HCT116 (cell line): ENCODE data around the gene DRD4. TPM values are rescaled to one million over a fixed set of nuclear protein-coding genes. Genes with fewer than 3 reads are reported as not detected.

Experiments
- ATAC-seq: fragments of 200-7000 bp; cut with Tn5 transposase; 2 replicates; pipeline ENCODE4 v1.9.1; 2020; ENCODE audit warnings: mild to moderate bottlenecking, moderate library complexity
- BruUV-seq: library from RNA; stranded (reverse); fragments of 400-500 nt; replicated peaks from 2 replicates; lab custom pipeline; 2021; lab: Mats Ljungman, UMichigan
- CTCF ChIA-PET: fragments of 300-600 bp; sonication (Branson Sonifier 250); formaldehyde crosslinking; loops from one replicate; lab custom pipeline; 2021; ENCODE audit warnings: antibody characterized with exemption; lab: Charles Lee
- POLR2A ChIA-PET: fragments of 300-600, 350-600 bp; sonication (Branson Sonifier 250); formaldehyde crosslinking; loops from one replicate; lab custom pipeline; 2021; ENCODE audit warnings: antibody characterized with exemption; lab: Charles Lee
- RAD21 ChIA-PET, 2 experiments: fragments of 300-600 bp; sonication (Branson Sonifier 250); formaldehyde crosslinking; loops; one replicate each; lab custom pipeline; 2023; ENCODE audit warnings: low total read pairs in 2 of 2; ENCODE audit not compliant: uncharacterized antibody in 2 of 2, unreplicated experiment in 2 of 2, low non-redundant PET in 1 of 2; lab: Charles Lee
- DNase-seq: peaks from one replicate; pipeline ENCODE4 v3.0.0-alpha.2; 2010; ENCODE audit warnings: low read depth, low spot score
- H2AFZ ChIP-seq: fragments of 200-600 bp; shearing (Covaris generic), sonication (generic); 2 replicates; pipeline ENCODE4 v1.6.1; 2017; ENCODE audit warnings: low read depth, mixed run types, mixed read lengths, antibody characterized with exemption, low read length; ENCODE audit not compliant: poor library complexity, severe bottlenecking
- H3K27ac ChIP-seq: 2 replicates; pipeline ENCODE4 v1.5.1; 2012; ENCODE audit warnings: low read depth, low read length
- H3K27me3 ChIP-seq: fragments of 200-600 bp; sonication (generic); 2 replicates; pipeline ENCODE4 v1.6.1; 2016; ENCODE audit warnings: mixed run types, low read length, mixed read lengths; ENCODE audit not compliant: insufficient read depth
- H3K36me3 ChIP-seq, 2 experiments: fragments of 200-500 bp in 1 of 2; fragments of 200-600 bp in 1 of 2; sonication (Bioruptor generic) in 1 of 2; sonication (generic) in 1 of 2; 2 replicates each; pipeline versions ENCODE4 v1.5.1 to v1.6.1; 2014 to 2016; ENCODE audit warnings: low read length in 2 of 2, inconsistent platforms in 1 of 2, mixed read lengths in 1 of 2, mixed run types in 1 of 2; ENCODE audit not compliant: insufficient read depth in 2 of 2, control insufficient read depth in 1 of 2
- H3K4me1 ChIP-seq, 2 experiments: fragments of 200-600 bp in 1 of 2; sonication (generic) in 1 of 2; 2 replicates each; pipeline versions ENCODE4 v1.5.1 to v1.6.1; 2012 to 2017; ENCODE audit warnings: low read length in 2 of 2, inconsistent platforms in 1 of 2, mild to moderate bottlenecking in 1 of 2, mixed read lengths in 1 of 2, mixed run types in 1 of 2, moderate library complexity in 1 of 2; ENCODE audit not compliant: insufficient read depth in 2 of 2, control insufficient read depth in 1 of 2
- H3K4me2 ChIP-seq: fragments of 200-600 bp; sonication (generic); 2 replicates; pipeline ENCODE4 v1.6.1; 2017; ENCODE audit warnings: mixed run types, low read length, mixed read lengths
- H3K4me3 ChIP-seq, 2 experiments: fragments of 200-600 bp in 1 of 2; sonication (generic) in 1 of 2; replicated peaks in 1 of 2; 2 replicates each; pipeline ENCODE4 v1.5.1; 2011 to 2016; ENCODE audit warnings: low read length in 2 of 2, control low read depth in 1 of 2, low read depth in 1 of 2, mild to moderate bottlenecking in 1 of 2, mixed read lengths in 1 of 2, mixed run types in 1 of 2
- H3K79me2 ChIP-seq: fragments of 200-600 bp; sonication (generic); 2 replicates; pipeline ENCODE4 v1.6.1; 2017; ENCODE audit warnings: mild to moderate bottlenecking, mixed run types, low read length, moderate library complexity, mixed read lengths; ENCODE audit not compliant: insufficient read depth
- H3K9ac ChIP-seq: fragments of 200-600 bp; sonication (generic); 2 replicates; pipeline ENCODE4 v1.6.1; 2016; ENCODE audit warnings: low read length, mixed read lengths
- H3K9me2 ChIP-seq: fragments of 200-600 bp; sonication (generic), shearing (Covaris generic); 2 replicates; pipeline ENCODE4 v1.6.1; 2017; ENCODE audit warnings: mixed run types, mild to moderate bottlenecking, moderate library complexity; ENCODE audit not compliant: insufficient read depth
- H3K9me3 ChIP-seq, 2 experiments: fragments of 200-500 bp in 1 of 2; fragments of 200-600 bp in 1 of 2; sonication (Bioruptor generic) in 1 of 2; sonication (generic) in 1 of 2; 2 replicates each; pipeline ENCODE4 v1.6.1; 2014 to 2017; ENCODE audit warnings: low read length in 2 of 2, mixed read lengths in 2 of 2, inconsistent platforms in 1 of 2, low read depth in 1 of 2, mild to moderate bottlenecking in 1 of 2, mixed run types in 1 of 2, moderate library complexity in 1 of 2; ENCODE audit not compliant: control insufficient read depth in 1 of 2, insufficient read depth in 1 of 2
- H4K20me1 ChIP-seq: fragments of 200-600 bp; sonication (generic), shearing (Covaris generic); 2 replicates; pipeline ENCODE4 v1.6.1; 2017; ENCODE audit warnings: mixed run types, mild to moderate bottlenecking, moderate library complexity; ENCODE audit not compliant: insufficient read depth
- CBX3 ChIP-seq: IDR thresholded peaks from 2 replicates; pipeline ENCODE4 v1.6.1; 2012; ENCODE audit warnings: low read depth
- CEBPB ChIP-seq: IDR thresholded peaks from 2 replicates; pipeline ENCODE4 v1.6.1; 2012; ENCODE audit warnings: low read depth
- CTCF ChIP-seq, 3 experiments: fragments of 200-600 bp in 1 of 3; sonication (generic) in 1 of 3; IDR thresholded peaks in 2 of 3; conservative IDR thresholded peaks in 1 of 3; 2 replicates each; pipeline ENCODE4 v1.5.1; 2012 to 2017; ENCODE audit warnings: low read depth in 2 of 3, low read length in 2 of 3, antibody characterized with exemption in 1 of 3, borderline replicate concordance in 1 of 3, control low read depth in 1 of 3, mild to moderate bottlenecking in 1 of 3, mixed read lengths in 1 of 3, mixed run types in 1 of 3, moderate library complexity in 1 of 3; ENCODE audit not compliant: insufficient read depth in 1 of 3
- EGR1 ChIP-seq: IDR thresholded peaks from 2 replicates; pipeline ENCODE4 v1.6.1; 2012; ENCODE audit warnings: low read depth
- ELF1 ChIP-seq: IDR thresholded peaks from 2 replicates; pipeline ENCODE4 v1.6.1; 2012; ENCODE audit warnings: low read depth, borderline replicate concordance
- EZH2 ChIP-seq: fragments of 200-600 bp; sonication (generic); IDR thresholded peaks from 2 replicates; pipeline ENCODE4 v1.6.1; 2017; ENCODE audit warnings: antibody characterized with exemption, mixed run types
- FOSL1 ChIP-seq: IDR thresholded peaks from 2 replicates; pipeline ENCODE4 v1.6.1; 2012; ENCODE audit warnings: low read depth
- JUND ChIP-seq: IDR thresholded peaks from 2 replicates; pipeline ENCODE4 v1.6.1; 2012
- SIN3A ChIP-seq: IDR thresholded peaks from 2 replicates; pipeline ENCODE4 v1.6.1; 2012; ENCODE audit warnings: low read depth
- SP1 ChIP-seq: IDR thresholded peaks from 2 replicates; pipeline ENCODE4 v1.6.1; 2012; ENCODE audit warnings: low read depth
- SRF ChIP-seq: IDR thresholded peaks from 2 replicates; pipeline ENCODE4 v1.6.1; 2012; ENCODE audit warnings: low read depth
- TCF7L2 ChIP-seq: IDR thresholded peaks from 2 replicates; pipeline ENCODE4 v1.7.0; 2011; ENCODE audit warnings: borderline replicate concordance, inconsistent platforms; ENCODE audit not compliant: insufficient read depth, insufficient read length; ENCODE audit errors: extremely low read depth
- YY1 ChIP-seq: IDR thresholded peaks from 2 replicates; pipeline ENCODE4 v1.6.1; 2011; ENCODE audit warnings: low read length, low read depth, moderate library complexity, mild to moderate bottlenecking; ENCODE audit not compliant: insufficient replicate concordance; ENCODE audit errors: extremely low read depth
- ZBTB33 ChIP-seq: IDR thresholded peaks from 2 replicates; pipeline ENCODE4 v1.6.1; 2011; ENCODE audit warnings: mild to moderate bottlenecking, low read length, moderate library complexity; ENCODE audit not compliant: insufficient replicate concordance; ENCODE audit errors: extremely low read depth
- ZFX ChIP-seq: fragments of 450-650 bp; IDR thresholded peaks from 2 replicates; pipeline ENCODE4 v1.6.1; 2017
- ZNF274 ChIP-seq: fragments of 200-500 bp; sonication (Bioruptor generic); IDR thresholded peaks from 2 replicates; pipeline ENCODE4 v1.6.1; 2014; ENCODE audit warnings: mild to moderate bottlenecking, low read depth, low read length, inconsistent platforms
- intact Hi-C: fragments of 100-400 bp; cut with micrococcal nuclease; formaldehyde crosslinking; loops from 2 replicates; pipeline ENCODE4 v1.10.0; 2022
- total RNA-seq: library from RNA; stranded (reverse); gene quantifications from one replicate; pipeline ENCODE4 v1.2.1, GENCODE V29; 2021; ENCODE audit not compliant: unreplicated experiment

DRD4 gene
- total RNA-seq, 1 experiment from 2014 or later = 2.4 TPM

DNA sequence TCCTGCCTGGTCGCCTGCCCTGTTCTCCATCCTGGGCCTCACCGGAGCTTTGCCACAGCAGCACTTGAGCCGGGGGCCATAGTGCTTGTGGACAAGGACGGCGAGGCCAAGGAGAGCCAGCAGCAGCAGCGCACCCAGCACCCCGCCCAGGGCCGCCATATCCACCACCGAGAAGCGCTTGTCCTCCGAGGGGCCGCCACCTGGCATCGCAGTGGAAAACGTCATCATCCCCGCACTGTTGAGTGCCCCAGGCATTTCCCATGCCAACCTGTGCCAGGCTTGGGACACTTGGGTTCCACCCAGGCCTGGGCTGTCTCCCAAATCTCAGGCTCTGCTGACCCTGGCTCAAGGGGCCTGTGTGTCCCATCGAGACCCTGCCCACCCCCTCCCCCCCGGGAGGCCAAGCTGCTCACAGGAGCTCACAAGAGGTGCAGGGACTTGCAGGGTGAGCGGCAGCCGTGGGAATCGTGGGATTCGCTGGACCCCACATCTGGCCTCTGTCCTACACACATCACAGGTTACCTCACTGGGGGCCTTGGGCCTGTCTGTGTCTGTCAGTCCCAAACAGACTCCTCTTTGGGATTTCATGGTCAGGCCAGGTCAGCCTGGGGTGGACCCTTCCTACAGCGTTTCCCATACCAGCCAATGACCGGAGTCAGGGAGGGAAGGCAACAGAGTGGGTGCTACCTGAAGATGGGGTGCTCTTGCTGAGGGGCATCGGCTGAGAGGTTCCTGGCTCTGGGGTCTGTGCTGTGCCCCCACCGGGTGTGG is 19.0 kb upstream of the DRD4 start:
- Histone ChIP-seq H2AFZ (no peak overlapping the region), H3K27ac (no peak overlapping the region), H4K20me1 (peaks cover 5% of the 10 kb centered on the region; the same call in 1 of the 2 replicates), H3K9me3 (no peaks in the 10 kb centered on the region), H3K79me2 (peaks cover 24% of the 10 kb centered on the region; the same call in 1 of the 2 replicates), H3K4me1 (peaks cover 5 to 32% of the 10 kb centered on the region in 2 experiments), H3K4me3 (no peak overlapping the region), H3K9me2 (no peaks in the 10 kb centered on the region), H3K36me3 (peaks cover 3 to 4% of the 10 kb centered on the region in 2 experiments; a peak in 2 of 4 replicates), H3K27me3 (no peaks in the 10 kb centered on the region), H3K9ac (no peak overlapping the region), H3K4me2 (no peak overlapping the region)
- no peak for TF ChIP-seq JUND
- TF ChIP-seq CEBPB = no peak
- no peak for TF ChIP-seq ELF1
- TF ChIP-seq EGR1 = no peak
- no peak for TF ChIP-seq EZH2
- TF ChIP-seq CBX3 = no peak
- no peak for TF ChIP-seq SRF
- TF ChIP-seq CTCF (IDR thresholded peaks at IDR 0.05 in 2 of 3, conservative IDR thresholded peaks at IDR 0.05 in 1 of 3; ENCODE audit: borderline replicate concordance in 1 of 3, insufficient read depth in 1 of 3, low read depth in 2 of 3, low read length in 2 of 3) = no peak
- no peak for TF ChIP-seq ZNF274
- no peak for TF ChIP-seq FOSL1
- TF ChIP-seq SP1 = no peak
- TF ChIP-seq TCF7L2 = no peak
- TF ChIP-seq SIN3A = no peak
- TF ChIP-seq YY1 = no peak
- TF ChIP-seq ZBTB33 = no peak
- no peak for TF ChIP-seq ZFX
- ChIA-PET RAD21 (no interaction called here), POLR2A (no interaction called here), CTCF (no interaction called here)
- ATAC-seq = no peak
- no peak for DNase-seq
- no TSS peak for BruUV-seq
- intact Hi-C loops = no loop called here
